Naive thymus-derived CD8-positive, alpha-beta T cell (primary cell): ENCODE data around the gene FBXW8. TPM values are rescaled to one million over a fixed set of nuclear protein-coding genes. Genes with fewer than 3 reads are reported as not detected.

Source experiments
- ATAC-seq, 2 donors: fragments of 150-1000 bp; cut with Tn5 transposase in 1 of 2; sonication (Bioruptor Pico), chemical (Tn5 transposase) in 1 of 2; 1 replicate in 1 of 2; 2 replicates in 1 of 2; pipeline ENCODE4 v1.10.0; 2021; ENCODE audit warnings: mild to moderate bottlenecking in 2 of 2, moderate library complexity in 2 of 2
- POLR2A ChIA-PET: fragments of 350-600 bp; sonication (Branson Sonifier 250); formaldehyde crosslinking; loops from one replicate; lab custom pipeline; 2021; ENCODE audit warnings: antibody characterized with exemption; lab: Charles Lee
- DNase-seq, 10 donors: peaks; one replicate each; pipeline versions ENCODE4 v3.0.0 to v3.0.0-alpha.2; 2020 to 2022
- H3K27ac Mint-ChIP-seq, 10 donors: one replicate each; pipeline ENCODE4 v1.8.0; 2020 to 2022; ENCODE audit warnings: mild to moderate bottlenecking in 10 of 10, mixed read lengths in 10 of 10, moderate library complexity in 4 of 10, inconsistent platforms in 1 of 10
- H3K27me3 Mint-ChIP-seq, 5 donors: one replicate each; pipeline ENCODE4 v1.8.0; 2021 to 2022; ENCODE audit warnings: mixed read lengths in 5 of 5
- H3K36me3 Mint-ChIP-seq, 3 donors: one replicate each; pipeline ENCODE4 v1.8.0; 2020 to 2022; ENCODE audit warnings: mixed read lengths in 3 of 3, mild to moderate bottlenecking in 2 of 3, inconsistent platforms in 1 of 3
- H3K4me1 Mint-ChIP-seq, 4 donors: one replicate each; pipeline ENCODE4 v1.8.0; 2021 to 2022; ENCODE audit warnings: mixed read lengths in 4 of 4
- H3K4me3 Mint-ChIP-seq, 10 donors: one replicate each; pipeline ENCODE4 v1.8.0; 2020 to 2022; ENCODE audit warnings: mild to moderate bottlenecking in 10 of 10, mixed read lengths in 10 of 10, moderate library complexity in 6 of 10, inconsistent platforms in 1 of 10
- H3K9me3 Mint-ChIP-seq, 9 donors: one replicate each; pipeline ENCODE4 v1.8.0; 2020 to 2022; ENCODE audit warnings: mixed read lengths in 9 of 9, mild to moderate bottlenecking in 3 of 9, inconsistent platforms in 1 of 9, moderate library complexity in 1 of 9
- polyA plus RNA-seq, 3 donors: library from polyadenylated mRNA; unstranded; fragments of 300-500 nt; fragmentation: Illumina TruSeq; gene quantifications; one replicate each; pipeline ENCODE4 v1.2.3, GENCODE V29; 2021
- total RNA-seq, 8 experiments: library from RNA in 2 of 8; stranded (reverse) in 2 of 8; gene quantifications; one replicate each; pipeline ENCODE4 v1.2.3 and lab custom pipeline; 2021 to 2026

The FBXW8 gene
- total and polyA plus RNA-seq, 5 experiments from 2014 or later: 5.3 to 18.3 (median 9.0) TPM

- peak overlapping the region in 2 of 10 donors; percentile 41 to 72 for H3K27ac Mint-ChIP-seq
- H3K27me3 Mint-ChIP-seq: no peaks in the 10 kb centered on the region
- ATAC-seq (no peak), DNase-seq (no peak)
- no peak overlapping the region for H3K4me3 Mint-ChIP-seq
- POLR2A ChIA-PET: no interaction called here
- H3K4me1 Mint-ChIP-seq: peaks cover 4 to 12% (median 6%) of the 10 kb centered on the region in 4 donors
- no peaks in the 10 kb centered on the region for H3K9me3 Mint-ChIP-seq
- peaks cover 0 to 28% (median 8%) of the 10 kb centered on the region in 3 donors for H3K36me3 Mint-ChIP-seq
These were observed 44.1 kb downstream of the FBXW8 start for GRCh38 chr12:116954710-116955381.

GRCh38 chr12:116955382-116956021 lies 44.8 kb downstream of the FBXW8 start:
- Mint-ChIP-seq H3K27me3 (no peaks in the 10 kb centered on the region), H3K27ac (peak overlapping the region in 1 of 10 donors; percentile 72), H3K4me3 (no peak overlapping the region), H3K4me1 (peaks cover 6 to 14% (median 9%) of the 10 kb centered on the region in 4 donors), H3K36me3 (peaks cover 0 to 26% (median 8%) of the 10 kb centered on the region in 3 donors), H3K9me3 (no peaks in the 10 kb centered on the region)
- ATAC-seq (peak; percentile 73 to 75), DNase-seq (peak in 5 of 10 donors; percentile 12 to 51 (median 19))
- POLR2A ChIA-PET: no interaction called here

- Mint-ChIP-seq H3K4me3 (no peak overlapping the region), H3K27me3 (no peaks in the 10 kb centered on the region), H3K27ac (no peak overlapping the region), H3K4me1 (peaks cover 15 to 34% (median 23%) of the 10 kb centered on the region in 4 donors), H3K36me3 (peaks cover 0 to 16% (median 1%) of the 10 kb centered on the region in 3 donors), H3K9me3 (no peaks in the 10 kb centered on the region)
- DNase-seq (no peak), ATAC-seq (no peak)
- POLR2A ChIA-PET: no interaction called here
These were observed 47.9 kb downstream of the FBXW8 start for GRCh38 chr12:116958402-116959197.

DNA sequence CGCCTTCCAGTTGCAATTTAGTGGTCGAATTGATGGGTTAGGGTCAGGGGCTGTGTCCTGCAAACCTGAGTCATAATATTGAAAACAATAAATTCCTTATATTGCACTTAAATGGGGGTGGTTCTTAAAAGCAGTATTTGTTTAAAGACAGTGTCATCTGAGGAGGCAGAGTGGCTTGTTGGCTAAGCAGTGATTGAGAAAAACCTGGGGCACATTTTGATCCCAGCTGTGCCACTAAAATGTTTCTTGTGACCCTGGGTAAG lies 48.4 kb downstream of the FBXW8 start:
- Mint-ChIP-seq H3K4me3 (no peak overlapping the region), H3K4me1 (peaks cover 17 to 34% (median 25%) of the 10 kb centered on the region in 4 donors), H3K9me3 (no peaks in the 10 kb centered on the region), H3K27ac (no peak overlapping the region), H3K27me3 (no peaks in the 10 kb centered on the region), H3K36me3 (peaks cover 0 to 21% (median 1%) of the 10 kb centered on the region in 3 donors)
- POLR2A ChIA-PET: no interaction called here
- ATAC-seq (no peak), DNase-seq (no peak)

GRCh38 chr12:116959845-116960514 lies 49.2 kb downstream of the FBXW8 start:
- no peak overlapping the region for H3K4me3 Mint-ChIP-seq
- H3K27me3 Mint-ChIP-seq: no peaks in the 10 kb centered on the region
- H3K4me1 Mint-ChIP-seq: peaks cover 16 to 33% (median 24%) of the 10 kb centered on the region in 4 donors
- no peaks in the 10 kb centered on the region for H3K9me3 Mint-ChIP-seq
- POLR2A ChIA-PET: no interaction called here
- ATAC-seq (no peak), DNase-seq (no peak)
- H3K27ac Mint-ChIP-seq: no peak overlapping the region
- peaks cover 0 to 29% (median 0%) of the 10 kb centered on the region in 3 donors for H3K36me3 Mint-ChIP-seq

GRCh38 chr12:116962197-116962596 lies 51.4 kb downstream of the FBXW8 start:
- POLR2A ChIA-PET: interaction anchor here (0.5 kb wide), 1 partner anchor 79 kb away, joined by 4 read pairs; no protein-coding TSS in a partner anchor
- Mint-ChIP-seq H3K36me3 (peaks cover 0 to 47% (median 3%) of the 10 kb centered on the region in 3 donors), H3K27ac (peak overlapping the region in 3 of 10 donors; percentile 2 to 56 (median 15)), H3K9me3 (no peaks in the 10 kb centered on the region), H3K4me1 (peaks cover 10 to 30% (median 17%) of the 10 kb centered on the region in 4 donors), H3K27me3 (no peaks in the 10 kb centered on the region), H3K4me3 (no peak overlapping the region)
- DNase-seq (no peak), ATAC-seq (no peak)

GRCh38 chr12:116962783-116963356 lies 52.1 kb downstream of the FBXW8 start:
- H3K9me3 Mint-ChIP-seq: no peaks in the 10 kb centered on the region
- peak overlapping the region in 2 of 10 donors; percentile 15 to 65 for H3K27ac Mint-ChIP-seq
- POLR2A ChIA-PET: no interaction called here
- DNase-seq: no peak
- no peak for ATAC-seq
- H3K27me3 Mint-ChIP-seq: no peaks in the 10 kb centered on the region
- H3K4me3 Mint-ChIP-seq: no peak overlapping the region
- peaks cover 0 to 52% (median 5%) of the 10 kb centered on the region in 3 donors for H3K36me3 Mint-ChIP-seq
- peaks cover 10 to 30% (median 17%) of the 10 kb centered on the region in 4 donors for H3K4me1 Mint-ChIP-seq

GRCh38 chr12:116964054-116965050 lies 53.6 kb downstream of the FBXW8 start:
- Mint-ChIP-seq H3K27ac (peak overlapping the region in 2 of 10 donors; percentile 13 to 57), H3K4me3 (no peak overlapping the region), H3K36me3 (peaks cover 0 to 56% (median 5%) of the 10 kb centered on the region in 3 donors), H3K27me3 (no peaks in the 10 kb centered on the region), H3K9me3 (no peaks in the 10 kb centered on the region), H3K4me1 (peaks cover 10 to 30% (median 17%) of the 10 kb centered on the region in 4 donors)
- DNase-seq (no peak), ATAC-seq (no peak)
- POLR2A ChIA-PET: no interaction called here

DNA sequence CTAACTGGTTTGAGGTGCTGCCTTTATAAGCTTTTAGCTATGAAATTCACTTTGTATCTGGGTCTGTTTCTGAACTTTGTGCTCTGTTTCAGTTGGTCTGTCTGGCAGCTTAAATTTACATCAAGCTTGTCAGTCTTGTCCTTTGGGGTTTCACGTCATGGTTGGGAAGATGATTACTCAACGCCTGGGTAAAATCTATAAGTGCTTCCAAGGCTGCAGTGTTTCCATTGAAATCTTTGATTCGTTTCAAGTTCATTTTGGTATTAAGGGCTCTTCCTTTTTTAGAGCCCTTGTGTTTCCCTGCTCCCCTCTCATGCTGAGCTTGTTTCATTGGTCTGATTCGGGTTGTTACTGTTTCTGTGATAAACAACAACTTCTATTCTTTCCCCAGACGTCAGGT lies 58.2 kb downstream of the FBXW8 start:
- POLR2A ChIA-PET: no interaction called here
- no peak overlapping the region for H3K4me3 Mint-ChIP-seq
- no peaks in the 10 kb centered on the region for H3K27me3 Mint-ChIP-seq
- no peak for ATAC-seq
- no peak for DNase-seq
- H3K4me1 Mint-ChIP-seq: peaks cover 0 to 2% (median 0%) of the 10 kb centered on the region in 4 donors
- peaks cover 14 to 89% (median 22%) of the 10 kb centered on the region in 3 donors for H3K36me3 Mint-ChIP-seq
- no peaks in the 10 kb centered on the region for H3K9me3 Mint-ChIP-seq
- no peak overlapping the region for H3K27ac Mint-ChIP-seq

DNA sequence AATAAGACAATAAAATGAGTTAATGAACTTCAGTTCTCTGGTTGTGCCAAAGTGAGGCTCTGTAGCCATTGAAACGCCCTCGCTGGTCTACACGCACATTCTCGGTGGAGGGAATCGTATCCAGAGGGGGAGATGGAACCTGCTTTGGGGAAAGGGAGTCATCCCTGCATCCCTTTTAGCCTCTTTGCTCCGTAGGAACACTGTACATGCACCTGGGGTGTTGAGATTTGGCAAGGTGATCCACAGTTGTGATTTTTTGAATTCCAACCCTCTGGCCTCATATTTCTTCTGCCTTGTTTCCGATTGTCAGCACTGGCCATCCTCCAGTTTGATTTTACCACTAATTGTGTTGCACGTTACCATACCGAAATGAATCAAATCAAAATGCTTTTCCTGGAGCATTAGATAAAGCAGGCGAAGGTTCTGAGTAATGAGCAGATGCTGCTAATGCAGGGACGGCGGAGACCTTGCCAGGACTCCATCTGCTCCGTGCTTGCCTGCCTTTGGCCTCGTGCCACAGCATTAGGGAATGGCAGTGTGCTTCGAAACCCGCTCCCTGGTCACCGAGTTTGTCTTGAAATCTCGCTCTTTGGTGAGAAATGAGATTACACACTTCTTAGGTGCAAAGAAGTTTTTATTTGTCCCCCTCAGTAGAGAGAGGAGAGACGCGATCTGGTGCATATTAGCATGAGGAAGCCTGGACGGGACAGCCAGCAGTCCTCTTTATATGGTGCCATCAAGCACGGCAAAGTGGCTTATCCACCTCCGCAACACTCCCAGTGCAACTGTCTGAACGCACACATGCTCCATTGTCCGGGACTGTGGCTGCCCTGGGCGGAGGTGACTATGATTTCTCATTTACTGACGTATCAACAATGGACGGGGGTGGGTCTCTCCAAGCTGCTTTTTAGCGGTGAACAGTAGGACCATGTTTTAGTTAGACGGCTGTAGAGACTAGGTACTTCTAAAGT lies 59.1 kb downstream of the FBXW8 start:
- Mint-ChIP-seq H3K9me3 (no peaks in the 10 kb centered on the region), H3K4me1 (peaks cover 0 to 2% (median 0%) of the 10 kb centered on the region in 4 donors), H3K4me3 (no peak overlapping the region), H3K27me3 (no peaks in the 10 kb centered on the region), H3K27ac (peak overlapping the region in 2 of 10 donors; percentile 11 to 45), H3K36me3 (peaks cover 14 to 81% (median 22%) of the 10 kb centered on the region in 3 donors)
- no peak for ATAC-seq
- POLR2A ChIA-PET: no interaction called here
- DNase-seq: no peak
